OCI-LY3 (cell line): ENCODE results near the gene GID8.

Experiments
- EZH2phosphoT487 ChIP-seq: fragments of 200-600 bp; shearing (Covaris generic); IDR thresholded peaks from 2 replicates; pipeline ENCODE4 v1.6.1; 2018; ENCODE audit warnings: antibody characterized with exemption, mixed run types, low read depth
- TF ChIP-seq, protein P1 (sequence below): fragments of 200-600, 300-600 bp; sonication (generic); IDR thresholded peaks from 2 replicates; pipeline ENCODE4 v1.5.1; 2014; ENCODE audit warnings: antibody characterized with exemption, low read length, low read depth

GRCh38 chr20:62938105-62938888, at the start of gene GID8:
- TF ChIP-seq, protein P1, sequence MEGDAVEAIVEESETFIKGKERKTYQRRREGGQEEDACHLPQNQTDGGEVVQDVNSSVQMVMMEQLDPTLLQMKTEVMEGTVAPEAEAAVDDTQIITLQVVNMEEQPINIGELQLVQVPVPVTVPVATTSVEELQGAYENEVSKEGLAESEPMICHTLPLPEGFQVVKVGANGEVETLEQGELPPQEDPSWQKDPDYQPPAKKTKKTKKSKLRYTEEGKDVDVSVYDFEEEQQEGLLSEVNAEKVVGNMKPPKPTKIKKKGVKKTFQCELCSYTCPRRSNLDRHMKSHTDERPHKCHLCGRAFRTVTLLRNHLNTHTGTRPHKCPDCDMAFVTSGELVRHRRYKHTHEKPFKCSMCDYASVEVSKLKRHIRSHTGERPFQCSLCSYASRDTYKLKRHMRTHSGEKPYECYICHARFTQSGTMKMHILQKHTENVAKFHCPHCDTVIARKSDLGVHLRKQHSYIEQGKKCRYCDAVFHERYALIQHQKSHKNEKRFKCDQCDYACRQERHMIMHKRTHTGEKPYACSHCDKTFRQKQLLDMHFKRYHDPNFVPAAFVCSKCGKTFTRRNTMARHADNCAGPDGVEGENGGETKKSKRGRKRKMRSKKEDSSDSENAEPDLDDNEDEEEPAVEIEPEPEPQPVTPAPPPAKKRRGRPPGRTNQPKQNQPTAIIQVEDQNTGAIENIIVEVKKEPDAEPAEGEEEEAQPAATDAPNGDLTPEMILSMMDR = no peak
- no peak for TF ChIP-seq EZH2phosphoT487
